SJCRH30 (cell line): ENCODE measurements around the gene ACBD4. TPM values are rescaled to one million over a fixed set of nuclear protein-coding genes. Genes with fewer than 3 reads are reported as not detected.

Experiments
- DNase-seq, 2 experiments: peaks; one replicate each; pipeline ENCODE4 v3.0.0-alpha.2; 2015 to 2020
- H3K27ac ChIP-seq: fragments of 250-450 bp; sonication (Bioruptor Pico); 2 replicates; pipeline ENCODE4 v1.5.1; 2020; ENCODE audit warnings: mild to moderate bottlenecking, moderate library complexity
- H3K27me3 ChIP-seq: fragments of 250-450 bp; sonication (Bioruptor Pico); 2 replicates; pipeline ENCODE4 v1.5.1; 2020; ENCODE audit warnings: mild to moderate bottlenecking, moderate library complexity
- H3K36me3 ChIP-seq: fragments of 250-450 bp; sonication (Bioruptor Pico); 2 replicates; pipeline ENCODE4 v1.5.1; 2020; ENCODE audit warnings: mild to moderate bottlenecking, moderate library complexity
- H3K4me1 ChIP-seq: fragments of 250-450 bp; sonication (Bioruptor Pico); 2 replicates; pipeline ENCODE4 v1.5.1; 2020; ENCODE audit warnings: mild to moderate bottlenecking, moderate library complexity
- H3K4me3 ChIP-seq: fragments of 250-450 bp; sonication (Bioruptor Pico); 2 replicates; pipeline ENCODE4 v1.5.1; 2020; ENCODE audit warnings: mild to moderate bottlenecking, moderate library complexity
- H3K9me3 ChIP-seq: fragments of 250-450 bp; sonication (Bioruptor Pico); replicated peaks from 2 replicates; pipeline ENCODE4 v1.5.1; 2020; ENCODE audit warnings: mild to moderate bottlenecking, moderate library complexity
- total RNA-seq: library from RNA; depleted of rRNA; stranded (reverse); fragments of >200 nt; shearing (Covaris generic); gene quantifications from 2 replicates; pipeline ENCODE4 v1.2.3, GENCODE V29; 2014; rRNA removed

The ACBD4 gene
- total RNA-seq, 1 experiment from 2014 or later, result 0.61 TPM

DNA sequence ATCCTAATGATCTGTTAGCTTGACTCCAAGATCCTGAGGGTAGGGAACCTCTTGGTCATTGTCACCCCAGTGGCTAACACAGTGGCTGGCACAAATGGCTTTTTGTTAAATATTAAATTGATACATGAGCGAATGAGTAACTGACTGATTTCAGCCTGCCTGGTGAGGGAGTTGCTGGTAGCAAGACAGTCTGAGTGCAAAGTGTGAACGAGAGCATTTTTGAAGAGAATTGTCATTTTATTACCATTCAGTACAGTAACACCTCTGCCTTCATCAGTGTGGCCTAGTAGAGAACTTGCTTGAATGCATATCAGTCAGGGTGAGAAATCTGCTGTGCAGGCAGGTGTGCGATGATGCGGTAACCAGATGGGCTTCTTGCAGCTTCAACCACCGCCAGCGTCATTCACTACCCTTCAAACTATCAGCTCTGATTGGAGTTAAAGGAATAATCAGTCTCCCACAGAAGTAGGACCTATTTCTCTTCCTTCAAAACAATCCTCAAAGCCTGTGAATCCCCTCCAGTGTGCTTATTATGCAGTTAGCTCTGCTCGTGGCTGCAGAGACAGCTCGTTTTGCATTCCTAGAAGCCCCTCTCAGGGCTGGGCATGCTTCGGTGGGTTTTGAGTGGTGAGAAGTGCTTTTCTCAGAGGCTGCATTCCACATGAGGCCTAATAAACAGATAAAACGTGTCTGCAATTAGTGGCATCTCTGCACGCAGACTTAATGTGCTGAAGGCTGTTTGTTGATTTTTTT lies 55.2 kb downstream of the ACBD4 start:
- no peaks in the 10 kb centered on the region for H3K4me1 ChIP-seq
- no peaks in the 10 kb centered on the region for H3K9me3 ChIP-seq
- H3K27ac ChIP-seq, result no peak overlapping the region
- no peaks in the 10 kb centered on the region for H3K36me3 ChIP-seq
- no peak overlapping the region for H3K4me3 ChIP-seq
- no peaks in the 10 kb centered on the region for H3K27me3 ChIP-seq
- DNase-seq, result no peak

Other genes starting within 250 kb of the ACBD4 start
- gene EFTUD2, start 236.2 kb upstream of the ACBD4 start, total RNA-seq, result 153 and 172 TPM in 2 replicates
- gene GFAP, start 220.2 kb upstream of the ACBD4 start, total RNA-seq, result 0.14 TPM in 1 of 2 replicates, not detected in the other
- gene KIF18B, start 187.9 kb upstream of the ACBD4 start, total RNA-seq, result 31.0 and 36.3 TPM in 2 replicates
- gene C1QL1, start 167.4 kb upstream of the ACBD4 start, total RNA-seq, result 0.08 and 0.10 TPM in 2 replicates
- 43.3 and 45.1 TPM in 2 replicates for gene DCAKD, start 84.1 kb upstream of the ACBD4 start, total RNA-seq
- gene NMT1, start 74.4 kb upstream of the ACBD4 start, total RNA-seq, result 69.9 and 72.0 TPM in 2 replicates
- gene PLCD3, start 3.2 kb upstream of the ACBD4 start, total RNA-seq, result 5.8 and 8.2 TPM in 2 replicates
- 9.7 and 10.5 TPM in 2 replicates for gene HEXIM1, start 12.8 kb downstream of the ACBD4 start, total RNA-seq
- gene HEXIM2, start 26.2 kb downstream of the ACBD4 start, total RNA-seq, result 6.2 and 6.3 TPM in 2 replicates
- 0.91 and 1.1 TPM in 2 replicates for gene FMNL1, start 86.2 kb downstream of the ACBD4 start, total RNA-seq
- gene SPATA32, start 126.4 kb downstream of the ACBD4 start, total RNA-seq, result 0.08 TPM in 1 of 2 replicates, not detected in the other
- 3.9 and 4.7 TPM in 2 replicates for gene MAP3K14, start 181.3 kb downstream of the ACBD4 start, total RNA-seq